Breast epithelium (tissue), 3 donors: ENCODE measurements around the gene CACNG4.

ENCODE experiments used
- POLR2A ChIP-seq: fragments of 450-650 bp; IDR thresholded peaks from one replicate; pipeline ENCODE4 v1.6.1; 2016; ENCODE audit warnings: antibody characterized with exemption, mild to moderate bottlenecking, moderate library complexity
- POLR2AphosphoS5 ChIP-seq, 3 donors: sonication (generic); formaldehyde crosslinking; IDR thresholded peaks; one replicate each; pipeline ENCODE4 v1.6.1; 2017; ENCODE audit warnings: antibody characterized with exemption in 3 of 3
- TF ChIP-seq, protein P1 (sequence below), 3 donors: fragments of 450-650 bp; IDR thresholded peaks; one replicate each; pipeline ENCODE4 v1.5.1; 2016 to 2017; ENCODE audit warnings: antibody characterized with exemption in 3 of 3, mild to moderate bottlenecking in 3 of 3, moderate library complexity in 3 of 3

GRCh38 chr17:66915204-66915611, 49.3 kb upstream of the CACNG4 start:
- TF ChIP-seq, protein P1, sequence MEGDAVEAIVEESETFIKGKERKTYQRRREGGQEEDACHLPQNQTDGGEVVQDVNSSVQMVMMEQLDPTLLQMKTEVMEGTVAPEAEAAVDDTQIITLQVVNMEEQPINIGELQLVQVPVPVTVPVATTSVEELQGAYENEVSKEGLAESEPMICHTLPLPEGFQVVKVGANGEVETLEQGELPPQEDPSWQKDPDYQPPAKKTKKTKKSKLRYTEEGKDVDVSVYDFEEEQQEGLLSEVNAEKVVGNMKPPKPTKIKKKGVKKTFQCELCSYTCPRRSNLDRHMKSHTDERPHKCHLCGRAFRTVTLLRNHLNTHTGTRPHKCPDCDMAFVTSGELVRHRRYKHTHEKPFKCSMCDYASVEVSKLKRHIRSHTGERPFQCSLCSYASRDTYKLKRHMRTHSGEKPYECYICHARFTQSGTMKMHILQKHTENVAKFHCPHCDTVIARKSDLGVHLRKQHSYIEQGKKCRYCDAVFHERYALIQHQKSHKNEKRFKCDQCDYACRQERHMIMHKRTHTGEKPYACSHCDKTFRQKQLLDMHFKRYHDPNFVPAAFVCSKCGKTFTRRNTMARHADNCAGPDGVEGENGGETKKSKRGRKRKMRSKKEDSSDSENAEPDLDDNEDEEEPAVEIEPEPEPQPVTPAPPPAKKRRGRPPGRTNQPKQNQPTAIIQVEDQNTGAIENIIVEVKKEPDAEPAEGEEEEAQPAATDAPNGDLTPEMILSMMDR (IDR thresholded peaks at IDR 0.05), result peak in 2 of 3 donors; percentile 44 to 61
- TF ChIP-seq POLR2AphosphoS5 (IDR thresholded peaks at IDR 0.05) (peak in 1 of 3 donors; percentile 17), POLR2A (no peak)
